SU-DHL-6 (cell line): Measurements from ENCODE around the gene ACP2.

ENCODE experiments used
- H2AFZ ChIP-seq: fragments of 200-600 bp; sonication (generic); 2 replicates; pipeline ENCODE4 v1.6.1; 2014; ENCODE audit warnings: low read depth, mild to moderate bottlenecking, moderate library complexity, mixed read lengths, antibody characterized with exemption, low read length; ENCODE audit not compliant: severe bottlenecking
- H3F3A ChIP-seq: fragments of 200-600 bp; shearing (Covaris generic); 2 replicates; pipeline ENCODE4 v1.6.0; 2016; ENCODE audit warnings: antibody characterized with exemption, mild to moderate bottlenecking; ENCODE audit not compliant: insufficient read depth
- H3K27ac ChIP-seq: fragments of 200-600 bp; sonication (generic); 2 replicates; pipeline ENCODE4 v1.5.1; 2016; ENCODE audit warnings: low read depth, mild to moderate bottlenecking, low read length, moderate library complexity, mixed read lengths
- H3K27me3 ChIP-seq: fragments of 200-600 bp; sonication (generic), shearing (Covaris generic); 2 replicates; pipeline ENCODE4 v1.6.0; 2014; ENCODE audit warnings: mild to moderate bottlenecking, low read length
- H3K36me3 ChIP-seq: fragments of 200-600 bp; sonication (generic); 2 replicates; pipeline ENCODE4 v1.6.1; 2014; ENCODE audit warnings: mild to moderate bottlenecking, low read length, mixed read lengths
- H3K4me2 ChIP-seq: fragments of 300-600, 200-600 bp; shearing (Covaris generic), sonication (generic); 2 replicates; pipeline ENCODE4 v1.6.0; 2014; ENCODE audit warnings: low read length, low read depth, mild to moderate bottlenecking; ENCODE audit not compliant: poor library complexity, severe bottlenecking
- H3K4me3 ChIP-seq: fragments of 200-600 bp; sonication (generic); 2 replicates; pipeline ENCODE4 v1.5.1; 2014; ENCODE audit warnings: antibody characterized with exemption, low read length, mild to moderate bottlenecking, mixed read lengths; ENCODE audit not compliant: insufficient read depth, poor library complexity, severe bottlenecking
- H3K79me2 ChIP-seq: fragments of 200-600 bp; sonication (generic); 2 replicates; pipeline ENCODE4 v1.6.1; 2014; ENCODE audit warnings: mild to moderate bottlenecking, low read length, moderate library complexity; ENCODE audit not compliant: insufficient read depth
- H3K9ac ChIP-seq: fragments of 200-600 bp; sonication (generic); 2 replicates; pipeline ENCODE4 v1.7.0; 2014; ENCODE audit warnings: mild to moderate bottlenecking, low read length
- H3K9me2 ChIP-seq: fragments of 200-600 bp; sonication (generic); replicated peaks from 2 replicates; pipeline ENCODE4 v1.6.1; 2014; ENCODE audit warnings: low read length; ENCODE audit not compliant: insufficient read depth
- H3K9me3 ChIP-seq: fragments of 200-600 bp; sonication (generic); 2 replicates; pipeline ENCODE4 v1.6.1; 2014; ENCODE audit warnings: low read length, mixed read lengths; ENCODE audit not compliant: insufficient read depth
- H4K20me1 ChIP-seq: fragments of 200-600 bp; sonication (generic); 2 replicates; pipeline ENCODE4 v1.6.1; 2014; ENCODE audit warnings: low read depth, mild to moderate bottlenecking, antibody characterized with exemption, low read length, moderate library complexity, mixed read lengths
- CTCF ChIP-seq: fragments of 200-600 bp; sonication (generic); IDR thresholded peaks from one replicate; pipeline ENCODE4 v1.5.1; 2017; ENCODE audit warnings: antibody characterized with exemption, mild to moderate bottlenecking, low read length, moderate library complexity; ENCODE audit not compliant: insufficient read depth, poor library complexity, severe bottlenecking
- EZH2phosphoT487 ChIP-seq: fragments of 200-600 bp; sonication (generic), shearing (Covaris generic); conservative IDR thresholded peaks from 2 replicates; pipeline ENCODE4 v1.6.1; 2018; ENCODE audit warnings: mild to moderate bottlenecking, antibody characterized with exemption, low read length, moderate library complexity, mixed read lengths

Gene ACP2

DNA sequence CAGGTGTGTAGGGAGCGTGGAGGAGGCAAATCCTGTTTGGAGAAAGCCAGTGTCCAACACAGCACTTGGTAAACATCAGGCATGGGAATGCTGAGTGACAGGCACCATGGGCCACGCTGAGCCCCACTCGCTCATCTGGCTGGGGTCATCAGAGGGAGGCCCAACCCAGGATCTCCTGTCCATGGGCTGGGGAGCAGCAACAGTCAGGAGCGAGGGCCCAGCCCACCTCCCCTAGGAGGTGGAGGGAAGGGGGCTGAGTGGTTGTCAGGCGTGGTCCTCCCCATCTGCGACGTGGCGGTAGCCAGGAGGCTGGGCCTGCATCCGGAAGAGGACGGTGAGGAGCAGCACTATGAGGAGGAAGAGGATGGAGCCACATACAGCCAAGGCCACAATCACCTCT, 8.8 kb downstream of the ACP2 start:
- Histone ChIP-seq H3K4me3 (no peak overlapping the region), H3K36me3 (no peaks in the 10 kb centered on the region), H4K20me1 (no peaks in the 10 kb centered on the region), H3K9me3 (no peaks in the 10 kb centered on the region), H3K9me2 (no peaks in the 10 kb centered on the region), H3K9ac (no peak overlapping the region), H3K27ac (no peak overlapping the region), H2AFZ (no peak overlapping the region), H3K4me2 (no peak overlapping the region), H3K27me3 (no peaks in the 10 kb centered on the region), H3K79me2 (no peaks in the 10 kb centered on the region), H3F3A (0 out of 2 replicates have a peak, but pooled peaks cover 3% of the 10 kb centered on the region)
- TF ChIP-seq CTCF, result no peak
- no peak for TF ChIP-seq EZH2phosphoT487

DNA sequence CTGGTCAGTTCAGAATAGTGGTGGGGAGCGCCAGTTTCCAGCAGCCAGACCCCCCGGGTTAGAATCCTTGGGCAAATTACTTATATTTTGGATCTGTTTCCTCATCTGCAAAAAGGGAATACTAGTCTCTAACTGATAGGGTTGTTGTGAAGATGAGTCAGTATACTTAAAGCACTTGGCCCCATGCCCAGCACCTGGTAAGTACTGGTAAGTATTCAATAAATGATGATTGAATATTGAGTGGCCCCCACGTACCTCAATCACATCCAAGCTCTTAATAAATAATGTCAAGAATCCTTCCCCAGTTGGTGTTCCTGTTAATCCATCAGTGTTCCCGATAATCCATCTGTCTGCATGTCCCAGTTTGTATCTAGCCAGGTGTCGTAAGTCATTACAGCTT, 12.1 kb downstream of the ACP2 start:
- Histone ChIP-seq H3K9me2 (no peaks in the 10 kb centered on the region), H3K4me3 (no peak overlapping the region), H3K27me3 (no peaks in the 10 kb centered on the region), H3K9me3 (no peaks in the 10 kb centered on the region), H2AFZ (no peak overlapping the region), H3K79me2 (no peaks in the 10 kb centered on the region), H3F3A (0 out of 2 replicates have a peak, but pooled peaks cover 3% of the 10 kb centered on the region), H3K36me3 (no peaks in the 10 kb centered on the region), H4K20me1 (no peaks in the 10 kb centered on the region), H3K9ac (no peak overlapping the region), H3K4me2 (no peak overlapping the region), H3K27ac (no peak overlapping the region)
- TF ChIP-seq CTCF (no peak), EZH2phosphoT487 (no peak)

GRCh38 chr11:47235163-47235562, 13.5 kb downstream of the ACP2 start:
- H2AFZ ChIP-seq, result no peak overlapping the region
- no peak for TF ChIP-seq CTCF
- TF ChIP-seq EZH2phosphoT487, result no peak
- no peak overlapping the region for H3K9ac ChIP-seq
- no peaks in the 10 kb centered on the region for H3K9me3 ChIP-seq
- H3K36me3 ChIP-seq, result no peaks in the 10 kb centered on the region
- 0 out of 2 replicates have a peak, but pooled peaks cover 3% of the 10 kb centered on the region for H3F3A ChIP-seq
- no peaks in the 10 kb centered on the region for H3K79me2 ChIP-seq
- no peaks in the 10 kb centered on the region for H3K27me3 ChIP-seq
- no peaks in the 10 kb centered on the region for H3K9me2 ChIP-seq
- no peak overlapping the region for H3K4me3 ChIP-seq
- H3K4me2 ChIP-seq, result no peak overlapping the region
- no peaks in the 10 kb centered on the region for H4K20me1 ChIP-seq
- H3K27ac ChIP-seq, result no peak overlapping the region

GRCh38 chr11:47234669-47235100, 13.9 kb downstream of the ACP2 start:
- no peaks in the 10 kb centered on the region for H3K9me3 ChIP-seq
- no peaks in the 10 kb centered on the region for H3K27me3 ChIP-seq
- H3K9me2 ChIP-seq, result no peaks in the 10 kb centered on the region
- no peak overlapping the region for H3K4me3 ChIP-seq
- H3K79me2 ChIP-seq, result no peaks in the 10 kb centered on the region
- no peak overlapping the region for H3K27ac ChIP-seq
- no peaks in the 10 kb centered on the region for H4K20me1 ChIP-seq
- no peak overlapping the region for H3K4me2 ChIP-seq
- H3K36me3 ChIP-seq, result no peaks in the 10 kb centered on the region
- no peak overlapping the region for H3K9ac ChIP-seq
- H2AFZ ChIP-seq, result no peak overlapping the region
- H3F3A ChIP-seq, result 0 out of 2 replicates have a peak, but pooled peaks cover 3% of the 10 kb centered on the region
- no peak for TF ChIP-seq EZH2phosphoT487
- no peak for TF ChIP-seq CTCF
